ENCODE data around the gene TOP3A.
A peak's percentile ranks its signal among the peaks of the same experiment; 100 is the strongest.

TOP3A gene

GRCh38 chr17:18230288-18231141 is 84.3 kb downstream of the TOP3A start:
- no peak for DNase-seq

GRCh38 chr17:18229771-18230170 is 85.0 kb downstream of the TOP3A start:
- DNase-seq, result no peak

GRCh38 chr17:18229254-18229653 is 85.5 kb downstream of the TOP3A start:
- DNase-seq, result no peak

GRCh38 chr17:18228176-18228682 is 86.6 kb downstream of the TOP3A start:
- DNase-seq, result no peak

- DNase-seq, result no peak
These were observed 87.2 kb downstream of the TOP3A start for GRCh38 chr17:18227635-18228034.

- no peak for DNase-seq
These were observed 88.4 kb downstream of the TOP3A start for GRCh38 chr17:18226284-18226945.

GRCh38 chr17:18225642-18226283 is 89.0 kb downstream of the TOP3A start:
- no peak for DNase-seq

- peak; percentile 96 for DNase-seq
These were observed 89.6 kb downstream of the TOP3A start, which contains the start of gene LLGL1 for GRCh38 chr17:18225121-18225641. Gene LLGL1 (plus strand): TSS chr17:18225635. CDS start chr17:18225683, 48 bp downstream.

GRCh38 chr17:18224387-18225120 is 90.2 kb downstream of the TOP3A start:
- peak; percentile 39 for DNase-seq

GRCh38 chr17:18224053-18224386 is 90.8 kb downstream of the TOP3A start:
- DNase-seq, result no peak
